ENCODE data around the gene STK17A.
"Not testable (repeated sequence)": the region's sequence is repeated elsewhere in the genome, so short reads cannot be mapped to it uniquely, and the experiment has no call there.

The STK17A gene

DNA sequence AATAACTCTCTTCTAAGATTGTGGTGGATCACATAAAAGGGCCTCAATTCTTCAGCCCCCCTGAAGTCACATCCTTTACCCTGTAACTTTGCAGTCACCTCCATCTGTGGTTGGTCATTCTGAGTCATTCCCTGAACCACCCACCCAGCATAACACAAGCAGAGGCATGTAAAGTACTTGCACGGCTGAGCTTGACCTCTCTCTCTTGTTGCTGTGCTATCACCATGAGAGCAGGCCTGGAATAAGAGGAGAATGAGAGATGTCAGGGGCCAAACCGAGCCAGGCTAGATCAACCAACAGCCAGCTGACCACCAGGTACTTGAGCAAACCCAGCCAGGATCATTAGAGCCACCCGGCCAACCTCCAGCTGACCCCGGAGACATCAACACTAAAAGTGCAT is 13.5 kb upstream of the STK17A start:
- DNase-seq: no peak

DNA sequence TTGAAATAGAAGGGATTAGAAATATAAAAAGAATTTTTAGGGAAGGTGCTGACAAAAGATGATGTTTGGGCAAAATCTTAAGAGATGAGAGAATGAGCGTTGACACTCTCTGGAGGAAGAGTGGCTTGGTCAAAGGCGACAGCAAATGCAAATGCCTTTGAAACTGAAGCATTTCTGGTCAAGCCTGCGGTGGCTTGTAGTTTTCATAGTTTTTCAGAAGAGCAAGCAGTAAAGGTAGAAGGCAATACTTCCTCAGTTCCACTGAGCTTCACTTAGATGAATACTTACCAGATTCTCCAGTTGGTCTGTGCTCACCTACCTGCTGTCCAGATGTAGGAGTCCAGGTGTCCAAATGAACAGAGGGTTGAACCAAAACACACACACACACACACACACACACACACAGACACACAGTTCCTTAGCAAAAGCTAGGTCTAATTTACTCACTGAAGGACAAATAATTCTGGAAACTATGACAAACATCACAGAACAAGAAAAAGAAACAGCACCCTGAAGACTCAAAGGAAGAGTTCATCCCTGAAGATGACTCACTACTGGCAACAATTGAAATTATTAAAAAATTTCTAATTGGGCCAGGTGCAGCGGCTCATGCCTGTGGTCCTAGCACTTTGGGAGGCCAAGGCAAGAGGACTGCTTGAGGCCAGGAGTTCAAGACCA is 12.1 kb upstream of the STK17A start:
- DNase-seq: no peak

DNA sequence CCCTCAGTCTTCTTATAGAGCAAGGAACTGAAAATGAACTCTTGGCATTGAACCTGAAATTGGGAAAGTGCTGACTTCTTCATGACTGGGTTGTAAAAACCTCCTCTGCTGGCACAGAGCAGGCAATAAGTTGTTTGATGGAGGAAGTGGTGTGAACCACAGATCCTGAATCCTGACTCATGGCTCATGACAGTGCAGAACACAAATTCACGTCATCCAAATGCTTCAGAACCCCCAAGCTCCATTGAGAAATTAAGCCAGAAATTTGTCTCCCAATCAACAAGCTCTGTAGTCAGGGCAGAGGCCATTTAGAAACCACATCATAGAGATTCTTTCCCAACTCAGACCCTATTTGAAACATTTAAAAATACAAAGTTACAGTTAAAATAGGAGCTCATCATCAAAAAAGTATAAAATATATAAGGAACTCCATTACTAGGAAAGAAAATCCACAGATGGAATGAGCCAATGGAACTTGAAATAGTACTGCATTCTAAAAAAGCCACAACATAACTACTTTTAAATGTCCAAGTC is 10.3 kb upstream of the STK17A start:
- no peak for DNase-seq

DNA sequence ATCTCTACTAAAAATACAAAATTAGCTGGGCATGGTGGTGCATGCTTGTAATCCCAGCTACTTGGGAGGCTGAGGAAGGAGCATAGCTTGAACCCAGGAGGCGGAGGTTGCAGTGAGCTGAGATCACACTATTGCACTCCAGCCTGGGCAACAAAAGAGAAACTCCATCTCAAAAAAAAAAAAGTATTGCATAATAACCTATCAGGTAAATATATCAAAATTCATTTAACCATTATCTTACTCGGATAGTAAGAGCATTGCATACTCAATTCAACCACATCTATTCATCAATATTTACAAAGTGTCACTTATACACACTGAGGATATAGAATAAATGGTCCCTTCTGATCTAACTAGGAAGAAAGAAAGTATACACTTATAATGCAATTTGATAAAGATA is 9.1 kb upstream of the STK17A start:
- not testable (repeated sequence) for DNase-seq

DNA sequence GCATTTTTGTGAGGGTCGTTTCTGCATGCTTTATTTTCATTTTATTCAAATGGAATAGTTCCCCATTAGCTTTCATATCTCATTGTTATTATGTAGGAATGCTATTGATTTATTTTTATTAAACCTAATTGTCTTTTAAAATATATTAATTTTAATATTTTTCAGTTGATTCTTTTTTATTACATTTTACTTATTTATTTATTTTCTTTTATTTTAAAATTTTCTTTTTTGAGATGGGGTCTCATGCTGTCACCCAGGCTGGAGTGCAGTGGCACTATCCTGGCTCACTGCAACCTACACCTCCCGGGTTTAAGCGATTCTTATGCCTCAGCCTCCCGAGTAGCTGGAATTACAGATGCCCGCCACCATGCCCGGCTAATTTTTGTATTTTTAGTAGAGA is 7.4 kb upstream of the STK17A start:
- DNase-seq: no peak

DNA sequence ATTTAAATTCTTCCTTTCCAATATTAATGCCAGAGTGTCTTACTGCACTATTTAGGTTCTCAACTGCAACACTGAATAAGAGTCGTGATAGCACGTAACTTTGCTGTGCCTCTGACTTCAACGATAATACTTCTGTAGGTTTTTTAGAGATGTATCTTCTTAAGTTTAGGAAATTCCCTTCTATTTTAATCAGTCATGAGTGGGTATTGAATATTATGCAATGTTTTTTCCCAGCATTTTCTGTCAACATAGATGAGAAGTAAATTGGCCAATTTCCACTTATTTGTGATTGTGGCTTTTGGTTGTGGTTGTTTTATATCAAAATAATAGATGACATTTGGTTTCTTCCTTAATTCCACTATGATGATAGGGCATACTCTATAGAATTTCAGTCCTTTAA is 6.7 kb upstream of the STK17A start:
- no peak for DNase-seq

DNA sequence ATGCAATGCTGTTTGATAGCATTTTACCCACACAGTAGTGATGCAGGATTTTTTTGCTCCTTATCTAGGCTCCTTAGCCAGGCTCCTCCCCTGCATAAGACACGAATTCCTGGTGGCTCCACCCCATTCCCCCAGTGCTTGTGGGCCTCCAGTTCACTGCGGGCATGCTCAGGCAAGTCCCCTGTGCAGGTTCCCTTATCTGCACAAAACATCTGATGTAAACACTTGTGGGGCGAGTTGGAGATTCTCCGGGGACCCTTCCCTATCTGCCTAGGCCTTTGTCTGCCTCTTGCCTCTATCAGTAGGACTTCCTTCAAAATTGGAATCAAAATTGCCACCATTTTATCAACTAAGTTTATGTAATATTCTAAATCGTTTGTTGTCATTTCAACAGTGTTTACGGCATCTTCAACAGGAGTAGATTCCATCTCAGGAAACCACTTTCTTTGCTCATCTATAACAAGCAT is 5.4 kb upstream of the STK17A start:
- DNase-seq: no peak

DNA sequence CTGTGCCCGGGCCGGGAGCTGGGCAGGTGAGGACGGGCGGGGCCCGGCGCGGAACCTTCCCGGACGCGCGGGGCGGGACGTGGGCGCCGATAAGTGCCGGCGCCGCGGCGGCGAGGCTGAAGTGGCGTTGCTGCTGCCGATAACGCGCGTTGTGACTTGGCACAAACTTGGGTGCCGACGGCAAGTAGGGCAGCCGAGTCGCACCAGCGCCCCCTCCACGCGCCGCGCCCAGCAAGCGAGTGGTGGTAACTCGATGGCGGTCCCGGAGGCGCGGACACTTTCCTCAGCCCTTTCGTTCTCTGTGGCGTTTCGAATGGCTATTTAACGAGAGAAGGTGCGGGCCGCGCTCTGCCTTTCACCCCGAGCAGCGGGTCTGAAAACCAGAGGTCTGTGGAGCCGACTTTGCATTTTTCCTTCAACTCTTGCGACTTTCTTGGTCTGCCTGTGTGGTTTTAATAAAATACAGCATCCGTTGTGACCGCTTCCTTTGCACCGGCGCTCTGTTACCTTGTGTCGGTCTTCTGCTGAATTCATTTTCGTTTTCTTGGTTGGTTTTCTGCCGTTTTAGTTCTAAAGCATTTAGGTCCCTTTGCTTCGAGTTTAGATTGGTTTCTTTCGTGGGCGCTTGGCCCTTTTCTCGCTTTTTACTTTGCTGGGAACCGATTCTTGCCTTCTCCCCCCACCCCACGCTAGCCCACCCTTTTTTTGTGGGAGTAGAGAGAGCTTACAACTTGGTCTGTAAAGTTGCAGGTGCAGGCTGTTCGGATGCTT is 701 bp downstream of the STK17A start:
- DNase-seq: peak; percentile 32 to 66 (median 56)

DNA sequence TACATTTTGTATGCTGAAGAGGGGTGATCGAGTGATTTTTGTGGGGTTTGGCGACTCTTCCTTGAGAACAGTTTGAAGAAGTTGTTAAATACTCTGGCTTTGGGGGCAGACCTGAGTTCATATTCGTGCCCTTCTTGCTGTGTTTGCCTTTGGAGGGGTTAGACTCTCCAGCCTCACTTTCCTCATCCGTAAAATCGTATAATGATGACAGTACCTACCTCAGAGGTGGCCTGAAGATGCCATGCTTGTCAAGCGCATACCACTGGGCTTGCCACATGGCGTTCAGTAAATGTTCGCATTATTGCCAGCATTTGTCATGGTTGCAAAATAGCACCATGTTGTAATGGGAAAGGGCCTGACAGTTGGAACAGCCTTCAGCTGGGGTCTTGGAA is 1.3 kb downstream of the STK17A start:
- no peak for DNase-seq

DNA sequence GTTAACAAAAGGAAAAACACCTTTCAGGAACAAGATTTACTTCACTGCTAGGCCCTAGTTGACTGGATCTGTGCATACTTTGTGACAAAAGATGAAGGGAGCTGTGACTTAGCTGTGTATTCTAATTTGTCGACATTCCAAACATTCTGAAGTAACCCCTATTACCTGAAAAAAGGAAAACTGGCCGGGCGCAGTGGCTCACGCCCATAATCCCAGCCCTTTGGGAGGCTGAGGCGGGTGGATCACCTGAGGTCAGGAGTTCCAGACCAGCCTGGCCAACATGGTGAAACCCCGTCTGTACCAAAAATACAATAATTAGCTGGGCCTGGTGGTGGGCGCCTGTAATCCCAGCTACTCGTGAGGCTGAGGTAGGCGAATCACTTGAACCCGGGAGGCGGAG is 1.8 kb downstream of the STK17A start:
- not testable (repeated sequence) for DNase-seq

DNA sequence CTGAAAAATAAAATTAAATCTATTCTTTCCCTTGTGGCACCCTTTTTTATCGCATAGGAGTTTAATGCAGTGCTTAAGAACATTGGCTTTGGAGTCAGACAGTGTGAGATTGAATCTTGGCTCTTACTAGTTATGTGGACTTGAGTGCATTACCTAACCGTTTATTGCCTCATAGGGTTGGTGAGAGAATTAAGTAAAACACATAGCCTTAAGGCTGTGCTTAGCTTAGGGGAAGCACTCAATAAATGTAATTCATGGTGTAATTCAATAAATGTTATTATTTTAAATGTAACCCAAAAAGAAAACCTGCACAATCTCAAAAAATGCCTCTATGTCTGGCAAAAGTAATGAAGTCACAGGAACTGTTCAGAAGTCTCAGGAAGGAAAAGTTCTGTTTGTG is 2.7 kb downstream of the STK17A start:
- DNase-seq: no peak

DNA sequence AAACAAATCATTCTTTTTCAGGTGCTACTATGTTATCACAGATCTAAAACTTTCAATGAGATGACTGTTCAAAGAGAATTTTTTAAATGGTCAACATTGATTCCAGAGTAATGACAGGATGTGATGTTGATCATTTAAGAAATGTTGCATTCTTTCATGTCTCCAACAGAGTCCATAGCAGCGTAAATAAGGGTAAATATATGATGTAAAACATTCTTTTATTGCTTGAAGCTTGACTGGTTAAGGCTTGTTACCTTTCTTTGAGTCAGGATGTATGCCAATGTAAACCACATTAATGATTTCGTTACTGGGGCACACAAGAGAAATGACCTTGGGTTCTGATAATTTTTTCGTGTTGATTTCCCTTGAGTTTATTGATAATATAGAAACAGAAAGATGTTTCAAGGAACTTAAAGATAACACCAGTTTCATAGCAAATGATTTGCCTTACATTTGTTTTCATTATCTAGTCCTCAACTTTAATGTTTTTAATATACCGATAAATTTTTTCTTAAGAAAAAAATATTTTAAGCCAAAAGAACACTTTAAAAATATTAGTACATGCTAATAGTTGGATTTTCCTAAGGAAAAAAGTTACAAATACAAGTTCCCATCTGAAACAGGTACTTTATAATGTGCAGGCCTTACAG is 3.5 kb downstream of the STK17A start:
- no peak for DNase-seq

DNA sequence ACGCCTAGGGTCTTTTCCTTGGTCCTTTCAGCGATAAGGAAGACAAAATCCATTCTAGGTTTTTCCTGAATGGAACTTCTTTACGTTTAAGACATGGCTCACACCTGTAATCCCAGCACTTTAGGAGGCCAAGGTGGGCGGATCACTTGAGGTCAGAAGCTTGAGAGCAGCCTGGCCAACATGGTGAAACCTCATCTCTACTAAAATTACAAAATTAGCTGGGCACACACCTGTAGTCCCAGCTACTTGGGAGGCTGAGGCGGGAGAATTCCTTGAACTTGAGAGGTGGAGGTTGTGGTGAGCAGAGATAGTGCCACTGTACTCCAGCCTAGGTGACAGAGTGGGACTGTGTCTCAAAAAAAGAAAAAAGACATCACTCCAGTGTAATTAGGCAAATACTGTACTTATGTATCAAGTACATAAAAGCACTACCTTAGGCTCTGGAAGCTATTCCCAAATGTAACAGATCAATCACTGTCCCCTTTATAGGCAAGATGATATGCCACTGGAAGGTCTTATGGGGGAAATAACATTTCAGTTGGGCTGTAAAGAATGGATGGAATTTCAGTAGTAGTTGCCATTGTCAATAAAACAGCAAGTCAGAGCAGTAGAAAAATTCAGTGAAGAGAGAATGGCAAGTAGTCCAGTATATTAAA is 5.7 kb downstream of the STK17A start:
- no peak for DNase-seq

DNA sequence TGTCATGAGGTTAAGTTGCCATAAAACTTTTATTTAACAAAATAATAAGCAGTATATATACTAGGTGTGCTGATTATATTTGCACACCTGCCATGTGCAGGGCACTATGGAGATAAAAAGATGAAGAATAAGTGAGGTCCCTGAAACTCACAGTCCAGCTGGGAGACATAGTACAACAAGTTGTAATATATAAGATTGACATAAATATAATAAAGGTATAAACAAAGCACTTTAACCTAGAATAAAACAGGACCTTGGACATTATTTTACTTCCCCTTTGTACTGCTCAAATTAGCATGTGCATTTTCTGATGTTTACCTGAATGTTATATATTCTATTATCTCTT is 6.2 kb downstream of the STK17A start:
- DNase-seq: no peak

DNA sequence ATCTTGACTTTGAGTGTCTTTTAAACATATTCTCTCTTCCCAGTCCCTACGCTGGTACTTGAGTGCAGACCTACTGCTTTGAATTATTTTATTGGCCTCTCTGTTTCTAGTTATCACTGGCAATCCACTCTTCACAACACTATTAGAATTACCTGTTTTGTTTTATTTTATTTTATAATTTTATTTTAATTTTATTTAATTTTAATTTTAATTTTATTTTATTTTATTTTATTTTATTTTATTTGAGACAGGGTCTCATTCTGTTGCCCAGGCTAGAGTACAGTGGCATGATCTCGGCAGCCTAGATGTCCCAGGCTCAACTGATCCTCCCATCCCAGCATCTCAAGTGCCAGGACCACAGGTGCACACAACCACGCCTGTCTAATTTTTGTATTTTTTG is 6.8 kb downstream of the STK17A start:
- DNase-seq: no peak

DNA sequence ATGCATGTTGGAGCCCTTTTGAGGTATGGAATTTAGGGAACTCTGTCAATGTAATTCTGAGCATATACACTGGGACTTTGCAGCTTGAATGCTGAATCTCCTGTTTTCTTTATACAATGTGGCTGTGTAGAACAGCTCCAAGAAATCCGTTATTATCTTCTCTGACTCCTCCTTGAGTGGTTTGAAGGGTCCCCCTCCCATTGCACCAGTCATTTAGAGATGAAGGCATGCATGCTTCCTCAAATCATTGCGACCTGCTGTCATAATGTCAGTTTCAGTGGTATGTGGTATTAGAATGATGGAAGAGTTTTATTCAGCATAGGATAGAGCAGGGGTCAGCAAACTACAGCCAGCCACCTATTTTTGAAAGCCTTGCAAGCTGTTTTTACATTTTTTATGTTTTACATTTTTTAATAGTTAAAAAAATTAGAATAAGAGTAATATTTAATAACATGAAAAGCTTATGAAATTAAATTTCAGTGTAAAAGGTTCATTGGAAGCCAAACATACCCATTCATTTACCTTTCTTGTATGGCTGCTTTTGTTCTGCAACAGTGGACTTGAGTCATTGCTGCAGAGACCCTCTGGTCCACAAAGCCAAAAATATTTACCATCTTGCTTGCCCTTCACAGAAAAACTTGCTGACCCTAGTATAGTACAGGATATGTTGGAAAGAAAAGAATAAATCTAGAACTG is 8.1 kb downstream of the STK17A start:
- DNase-seq: no peak

DNA sequence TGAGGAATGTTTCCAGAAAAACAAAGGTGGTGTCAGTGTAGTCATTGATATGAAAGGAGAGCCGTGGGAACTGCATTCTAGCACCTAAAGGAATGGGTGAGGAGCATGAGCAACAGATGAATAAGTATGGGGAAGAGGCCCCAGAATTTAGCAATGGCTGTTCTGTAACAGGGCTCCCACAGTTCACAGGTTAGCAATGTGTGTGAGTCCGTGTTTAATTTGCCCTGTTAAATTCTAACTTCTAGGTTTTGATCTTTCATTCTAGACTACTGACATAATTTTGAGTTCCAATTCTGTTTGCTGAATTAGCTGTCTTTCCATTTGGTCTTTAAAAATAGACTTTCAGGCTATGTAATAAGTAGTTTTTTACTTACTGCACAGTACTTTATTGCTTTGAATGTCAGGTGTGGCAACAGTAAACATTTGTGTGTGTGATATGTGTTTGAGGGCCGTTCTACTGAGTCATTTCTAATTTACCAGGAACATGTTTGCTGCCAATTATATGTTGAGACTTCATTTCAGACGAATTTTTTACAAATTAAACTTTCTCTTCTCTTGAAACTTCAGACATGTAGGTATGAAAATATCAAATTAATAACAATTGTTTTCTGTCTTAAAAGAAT is 8.8 kb downstream of the STK17A start:
- no peak for DNase-seq

DNA sequence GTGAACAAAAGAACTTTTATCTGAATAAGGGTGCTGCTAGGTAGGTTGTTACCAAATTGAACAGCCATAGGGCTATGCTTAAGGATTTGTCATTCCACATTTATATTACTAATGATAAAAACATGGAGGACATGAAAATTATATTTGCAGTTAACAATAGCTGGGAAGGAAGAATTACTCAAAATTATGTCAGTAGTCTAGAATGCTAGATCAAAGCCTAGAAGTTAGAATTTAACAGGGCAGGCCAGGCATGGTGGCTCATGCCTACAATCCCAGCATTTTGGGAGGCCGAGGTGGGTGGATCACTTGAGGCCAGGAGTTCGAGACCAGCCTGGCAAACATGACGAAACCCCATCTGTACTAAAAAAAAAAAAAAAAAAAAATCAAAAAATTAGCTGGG is 9.4 kb downstream of the STK17A start:
- no peak for DNase-seq

DNA sequence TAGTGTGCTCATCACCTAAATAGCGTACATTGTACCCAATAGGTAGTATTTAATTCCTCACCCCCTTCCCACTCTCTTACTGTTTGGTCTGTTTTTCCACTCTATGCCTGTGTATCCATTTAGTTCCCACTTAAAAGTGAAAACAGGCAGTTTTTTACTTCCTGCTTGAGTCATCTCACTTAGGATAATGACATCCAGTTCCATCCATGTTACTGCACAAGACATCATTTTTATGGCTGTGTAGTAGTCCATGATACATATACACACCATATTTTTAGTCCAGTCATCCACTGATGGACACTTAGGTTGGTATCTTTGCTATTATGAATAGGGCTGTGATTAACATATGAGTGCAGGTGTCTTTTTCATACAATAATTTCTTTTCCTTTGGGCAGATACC is 10.1 kb downstream of the STK17A start:
- no peak for DNase-seq

DNA sequence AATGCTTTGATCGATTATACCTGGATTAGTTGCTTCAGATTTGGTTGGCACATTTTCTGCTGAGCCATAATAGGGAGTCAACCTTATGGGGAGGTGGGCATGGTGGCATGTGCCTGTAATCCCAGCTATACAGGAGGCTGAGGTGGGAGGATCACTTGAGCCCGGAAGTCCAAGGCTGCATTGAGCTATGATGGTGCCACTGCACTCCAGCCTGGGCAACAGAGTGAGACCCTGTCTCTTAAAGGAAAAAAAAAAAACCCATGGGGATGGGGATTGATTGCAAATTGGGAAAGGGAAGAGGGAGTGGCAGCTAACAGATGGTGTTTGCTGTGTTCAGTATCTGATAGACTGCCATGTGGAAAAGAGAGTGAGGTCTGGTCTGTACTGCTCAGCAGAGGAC is 11.1 kb downstream of the STK17A start:
- DNase-seq: no peak

DNA sequence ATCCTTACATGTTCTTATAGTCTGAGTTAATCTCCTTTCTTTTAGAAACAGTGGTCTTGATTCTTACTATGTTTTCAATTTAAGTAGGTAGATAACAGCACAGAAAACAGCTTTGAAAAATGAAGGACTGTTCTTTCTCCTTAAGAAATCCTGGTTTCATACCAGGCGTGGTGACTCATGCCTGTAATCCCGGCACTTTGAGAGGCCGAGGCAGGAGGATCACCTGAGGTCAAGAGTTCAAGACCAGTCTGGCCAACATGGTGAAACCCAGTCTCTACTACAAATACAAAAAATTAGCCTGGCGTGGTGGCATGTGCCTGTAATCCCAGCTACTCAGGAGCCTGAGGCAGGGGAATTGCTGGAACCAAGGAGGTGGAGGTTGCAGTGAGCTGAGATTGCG is 13.5 kb downstream of the STK17A start:
- not testable (repeated sequence) for DNase-seq

DNA sequence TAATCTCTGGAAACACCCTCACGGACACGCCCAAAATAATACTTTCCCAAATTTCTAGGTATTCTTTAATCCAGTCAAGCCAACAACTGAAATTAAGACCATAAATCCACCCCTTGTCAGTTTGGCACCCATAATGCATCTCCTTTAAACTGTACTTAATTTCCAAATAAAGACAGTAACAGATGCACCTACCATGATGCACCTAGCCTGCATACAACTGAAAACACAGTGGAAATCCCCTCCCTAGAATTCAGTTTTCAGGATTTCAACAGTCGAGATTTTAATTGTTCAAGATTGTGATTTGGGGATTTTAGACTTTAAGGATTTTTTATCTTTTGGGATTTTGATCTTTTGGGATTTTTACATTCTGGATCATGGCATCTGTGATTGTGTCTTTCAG is 17.1 kb downstream of the STK17A start:
- DNase-seq: no peak
